Activated B cell treated with CpG ODN at 0.5 μM for 24 hours (primary cell): ENCODE data around the gene OBSCN. TPM values are rescaled to one million over a fixed set of nuclear protein-coding genes. Genes with fewer than 3 reads are reported as not detected.
"Not testable (repeated sequence)": the region's sequence is repeated elsewhere in the genome, so short reads cannot be mapped to it uniquely, and the experiment has no call there.

ENCODE experiments used
- ATAC-seq: fragments of 200-7000 bp; cut with Tn5 transposase; one replicate; pipeline ENCODE4 v1.10.0; 2021; ENCODE audit warnings: low read depth, mild to moderate bottlenecking, moderate library complexity
- CTCF ChIA-PET: fragments of 350-600 bp; sonication (Branson Sonifier 250); formaldehyde crosslinking; loops from one replicate; lab custom pipeline; 2021; ENCODE audit warnings: antibody characterized with exemption; lab: Charles Lee
- POLR2A ChIA-PET: fragments of 350-600 bp; sonication (Branson Sonifier 250); formaldehyde crosslinking; loops from one replicate; lab custom pipeline; 2021; ENCODE audit warnings: antibody characterized with exemption; lab: Charles Lee
- DNase-seq: peaks from one replicate; pipeline ENCODE4 v3.0.0; 2022
- H3K27ac Mint-ChIP-seq: one replicate; pipeline ENCODE4 v1.8.0; 2020; ENCODE audit warnings: mixed read lengths
- H3K27me3 Mint-ChIP-seq: one replicate; pipeline ENCODE4 v1.8.0; 2021; ENCODE audit warnings: mixed read lengths
- H3K36me3 Mint-ChIP-seq: one replicate; pipeline ENCODE4 v1.8.0; 2021; ENCODE audit warnings: low read depth, mixed read lengths
- H3K4me1 Mint-ChIP-seq: one replicate; pipeline ENCODE4 v1.8.0; 2021; ENCODE audit warnings: mixed read lengths
- H3K4me3 Mint-ChIP-seq: one replicate; pipeline ENCODE4 v1.8.0; 2020; ENCODE audit warnings: mild to moderate bottlenecking, mixed read lengths
- H3K9me3 Mint-ChIP-seq: one replicate; pipeline ENCODE4 v1.8.0; 2020; ENCODE audit warnings: mixed read lengths
- intact Hi-C: fragments of 100-400 bp; cut with micrococcal nuclease; formaldehyde crosslinking; loops from one replicate; pipeline ENCODE4 v1.15.1; 2024
- total RNA-seq: library from RNA; stranded (reverse); gene quantifications from 2 replicates; pipeline ENCODE4 v1.2.3, GENCODE V29; 2022
- TF ChIP-seq, protein P1 (sequence below): fragments of 200-600 bp; IDR thresholded peaks from one replicate; pipeline ENCODE4 v1.8.0; 2022; ENCODE audit warnings: antibody characterized with exemption, mild to moderate bottlenecking

The OBSCN gene
- total RNA-seq, 1 donor from 2014 or later: 19.8 TPM

DNA sequence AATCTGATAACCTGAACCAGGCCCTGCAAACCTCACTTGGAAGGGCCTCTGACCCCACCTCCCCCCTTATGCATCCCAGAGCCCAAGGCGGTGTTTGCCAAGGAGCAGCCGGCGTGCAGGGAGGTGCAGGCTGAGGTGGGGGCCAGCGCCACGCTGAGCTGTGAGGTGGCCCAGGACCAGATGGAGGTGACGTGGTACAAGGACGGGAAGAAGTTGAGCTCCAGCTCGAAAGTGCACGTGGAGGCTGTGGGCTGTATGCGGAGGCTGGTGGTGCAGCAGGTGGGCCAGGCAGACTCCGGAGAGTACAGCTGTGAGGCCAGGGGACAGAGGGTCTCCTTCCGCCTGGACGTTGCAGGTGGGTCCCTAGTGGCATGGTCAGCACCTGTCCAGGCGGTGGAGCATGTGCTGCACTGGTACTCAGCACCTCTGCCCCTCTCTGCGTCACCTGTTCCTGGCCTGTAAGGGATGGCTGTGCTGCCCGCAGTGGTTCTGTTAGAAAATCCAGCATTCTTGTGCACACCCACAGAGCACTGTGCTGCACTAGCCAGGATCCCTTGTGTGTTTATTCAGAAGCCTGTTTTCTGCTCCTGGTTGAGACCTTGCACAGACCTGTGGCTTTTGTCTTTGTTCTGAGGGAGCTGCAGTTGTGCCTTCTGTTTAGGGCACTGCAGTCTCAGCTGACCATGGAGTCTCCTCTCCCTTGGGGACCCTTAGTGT lies 11.6 kb downstream of the OBSCN start:
- DNase-seq: no peak
- Mint-ChIP-seq H3K4me1 (no peaks in the 10 kb centered on the region), H3K27me3 (no peaks in the 10 kb centered on the region), H3K36me3 (peaks cover 26% of the 10 kb centered on the region), H3K4me3 (no peak overlapping the region), H3K27ac (no peak overlapping the region), H3K9me3 (no peaks in the 10 kb centered on the region)
- TF ChIP-seq, protein P1, sequence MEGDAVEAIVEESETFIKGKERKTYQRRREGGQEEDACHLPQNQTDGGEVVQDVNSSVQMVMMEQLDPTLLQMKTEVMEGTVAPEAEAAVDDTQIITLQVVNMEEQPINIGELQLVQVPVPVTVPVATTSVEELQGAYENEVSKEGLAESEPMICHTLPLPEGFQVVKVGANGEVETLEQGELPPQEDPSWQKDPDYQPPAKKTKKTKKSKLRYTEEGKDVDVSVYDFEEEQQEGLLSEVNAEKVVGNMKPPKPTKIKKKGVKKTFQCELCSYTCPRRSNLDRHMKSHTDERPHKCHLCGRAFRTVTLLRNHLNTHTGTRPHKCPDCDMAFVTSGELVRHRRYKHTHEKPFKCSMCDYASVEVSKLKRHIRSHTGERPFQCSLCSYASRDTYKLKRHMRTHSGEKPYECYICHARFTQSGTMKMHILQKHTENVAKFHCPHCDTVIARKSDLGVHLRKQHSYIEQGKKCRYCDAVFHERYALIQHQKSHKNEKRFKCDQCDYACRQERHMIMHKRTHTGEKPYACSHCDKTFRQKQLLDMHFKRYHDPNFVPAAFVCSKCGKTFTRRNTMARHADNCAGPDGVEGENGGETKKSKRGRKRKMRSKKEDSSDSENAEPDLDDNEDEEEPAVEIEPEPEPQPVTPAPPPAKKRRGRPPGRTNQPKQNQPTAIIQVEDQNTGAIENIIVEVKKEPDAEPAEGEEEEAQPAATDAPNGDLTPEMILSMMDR: no peak
- ChIA-PET CTCF (interaction anchor here (1.7 kb wide), 1 partner anchor 9 kb away, joined by 4 read pairs; no protein-coding TSS in a partner anchor), POLR2A (interaction anchor here (0.6 kb wide), 1 partner anchor 25 kb away, joined by 4 read pairs; no protein-coding TSS in a partner anchor)
- no peak for ATAC-seq
- intact Hi-C loops: loop anchor here (10.0 kb wide), 2 partner anchors 265 to 665 kb away; partner anchors contain the start of gene RNF187

DNA sequence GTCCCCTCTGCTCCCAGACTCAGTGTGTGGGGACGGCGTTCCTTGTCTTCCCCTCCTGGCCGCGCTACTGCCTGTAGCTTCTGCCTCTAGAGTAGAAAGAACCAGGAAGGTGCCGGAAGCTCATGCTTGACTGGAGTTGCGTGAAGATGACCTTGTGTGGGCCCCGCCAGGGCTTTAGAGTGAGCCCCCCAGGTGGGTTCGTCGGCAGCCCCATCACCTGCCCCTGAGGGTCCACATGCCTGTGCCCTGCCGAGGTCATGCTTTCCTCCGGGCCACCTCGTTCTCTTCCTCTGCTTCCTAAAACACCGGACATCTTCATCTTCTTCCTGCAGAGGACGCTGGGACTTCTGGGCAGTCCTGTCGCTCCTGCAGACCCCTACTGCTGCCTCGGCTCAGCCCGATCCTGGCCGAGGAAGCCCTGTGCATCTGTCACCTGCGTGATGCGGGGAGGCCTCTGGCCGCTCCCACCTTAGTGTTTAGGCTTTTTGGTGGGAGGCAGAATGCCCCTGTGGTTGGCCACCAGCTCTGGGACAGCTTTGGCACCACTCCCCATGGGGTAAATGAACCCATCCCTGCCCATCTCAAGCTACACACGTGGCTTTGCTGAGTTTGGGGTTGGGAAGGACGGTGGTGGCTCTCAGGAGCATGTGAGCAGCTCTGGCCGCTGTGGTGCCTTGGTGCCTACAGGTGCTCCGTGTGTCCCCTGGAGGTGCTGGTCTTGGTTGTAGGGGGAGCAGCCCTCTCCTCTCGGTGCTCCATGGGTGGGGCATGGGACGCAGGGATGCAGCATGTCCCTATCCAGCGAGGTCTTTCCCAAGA lies 12.3 kb downstream of the OBSCN start:
- peaks cover 34% of the 10 kb centered on the region for H3K36me3 Mint-ChIP-seq
- DNase-seq: no peak
- H3K4me3 Mint-ChIP-seq: no peak overlapping the region
- POLR2A ChIA-PET: interaction anchor here (0.5 kb wide), 1 partner anchor 216 kb away, joined by 7 read pairs; no protein-coding TSS in a partner anchor
- no peak overlapping the region for H3K27ac Mint-ChIP-seq
- intact Hi-C loops: loop anchor here (10.0 kb wide), 2 partner anchors 265 to 665 kb away; partner anchors contain the start of gene RNF187
- CTCF ChIA-PET: interaction anchor here (1.7 kb wide), 1 partner anchor 10 kb away, joined by 4 read pairs; no protein-coding TSS in a partner anchor
- ATAC-seq: no peak
- no peaks in the 10 kb centered on the region for H3K9me3 Mint-ChIP-seq
- no peaks in the 10 kb centered on the region for H3K4me1 Mint-ChIP-seq
- TF ChIP-seq, protein P1: no peak
- no peaks in the 10 kb centered on the region for H3K27me3 Mint-ChIP-seq

DNA sequence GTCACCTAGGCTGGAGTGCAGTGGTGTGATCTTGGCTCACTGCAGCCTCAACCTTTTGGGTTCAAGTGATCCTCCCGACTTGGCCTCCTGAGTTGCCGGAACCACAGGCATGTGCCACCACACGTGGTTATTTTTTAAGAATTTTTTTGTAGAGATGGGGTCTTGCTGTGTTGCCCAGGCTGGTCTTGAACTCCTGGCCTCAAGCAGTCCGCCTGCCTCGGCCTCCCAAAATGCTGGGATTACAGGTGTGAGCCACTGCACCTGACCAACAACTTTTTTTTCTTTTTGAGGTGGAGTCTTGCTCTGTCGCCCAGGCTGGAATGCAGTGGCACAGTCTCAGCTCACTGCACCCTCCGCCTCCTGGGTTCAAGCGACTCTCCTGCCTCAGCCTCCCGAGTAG lies 13.3 kb downstream of the OBSCN start:
- CTCF ChIA-PET, H3K4me1 Mint-ChIP-seq, intact Hi-C loops, DNase-seq, H3K9me3 Mint-ChIP-seq, H3K27ac Mint-ChIP-seq, H3K27me3 Mint-ChIP-seq, ATAC-seq, POLR2A ChIA-PET, H3K4me3 Mint-ChIP-seq: not testable (repeated sequence)
- peaks cover 35% of the 10 kb centered on the region for H3K36me3 Mint-ChIP-seq

DNA sequence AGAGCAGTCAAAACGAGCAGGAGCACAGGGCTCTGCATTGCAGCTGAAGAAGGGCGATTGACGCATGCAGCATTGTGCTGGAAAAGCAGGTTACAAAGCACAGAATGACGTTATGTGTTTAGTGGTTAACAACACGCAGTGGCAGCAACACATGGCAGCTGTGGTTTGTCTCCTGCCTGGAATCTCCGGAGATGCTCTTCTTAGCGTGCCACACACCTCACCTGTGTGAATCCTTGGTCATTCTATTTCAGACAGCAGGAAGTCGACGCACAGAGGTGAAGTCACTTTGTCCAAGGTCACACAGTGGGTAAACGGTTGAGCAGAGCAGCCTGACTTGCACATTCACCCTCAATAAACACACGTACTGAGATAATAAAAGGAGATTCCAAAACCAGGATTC lies 14.7 kb downstream of the OBSCN start:
- H3K27me3 Mint-ChIP-seq: no peaks in the 10 kb centered on the region

More for the DNA sequence above, 14.7 kb downstream of the OBSCN start:
- no peaks in the 10 kb centered on the region for H3K9me3 Mint-ChIP-seq
- ChIA-PET POLR2A (no interaction called here), CTCF (interaction anchor here (0.6 kb wide), 1 partner anchor 129 kb away, joined by 3 read pairs; no protein-coding TSS in a partner anchor)
- peaks cover 32% of the 10 kb centered on the region for H3K36me3 Mint-ChIP-seq
- DNase-seq (no peak), ATAC-seq (no peak)
- intact Hi-C loops: no loop called here
- no peaks in the 10 kb centered on the region for H3K4me1 Mint-ChIP-seq
- H3K27ac Mint-ChIP-seq: no peak overlapping the region
- TF ChIP-seq, protein P1: no peak
- H3K4me3 Mint-ChIP-seq: no peak overlapping the region
